Esophagus muscularis mucosa (tissue), 4 donors: ENCODE data around the gene SPAG16. TPM values are rescaled to one million over a fixed set of nuclear protein-coding genes. Genes with fewer than 3 reads are reported as not detected.

ENCODE experiments used
- DNase-seq: peaks from one replicate; pipeline ENCODE4 v3.0.0-alpha.2; 2017; ENCODE audit errors: extremely low spot score
- H3K27ac ChIP-seq, 4 donors: fragments of 200-600 bp; sonication (generic); replicated peaks in 1 of 4; 1 replicate in 3 of 4; 2 replicates in 1 of 4; pipeline ENCODE4 v1.5.1; 2016 to 2019; ENCODE audit warnings: mild to moderate bottlenecking in 1 of 4
- H3K27me3 ChIP-seq, 4 donors: fragments of 200-600 bp; sonication (generic); one replicate each; pipeline versions ENCODE4 v1.5.1 to v1.6.0; 2016 to 2019
- H3K36me3 ChIP-seq, 4 donors: fragments of 200-600 bp; sonication (generic); one replicate each; pipeline ENCODE4 v1.5.1; 2016 to 2019
- H3K4me1 ChIP-seq, 4 donors: fragments of 200-600 bp; sonication (generic); one replicate each; pipeline ENCODE4 v1.5.1; 2016 to 2019
- H3K4me3 ChIP-seq, 4 donors: fragments of 200-600 bp; sonication (generic); 1 replicate in 2 of 4; 2 replicates in 2 of 4; pipeline ENCODE4 v1.5.1; 2016 to 2019; ENCODE audit warnings: mild to moderate bottlenecking in 4 of 4, moderate library complexity in 1 of 4
- H3K9me3 ChIP-seq, 4 donors: fragments of 200-600 bp; sonication (generic); 1 replicate in 3 of 4; 2 replicates in 1 of 4; pipeline ENCODE4 v1.5.1; 2016 to 2019
- CTCF ChIP-seq, 3 experiments: fragments of 200-600 bp in 2 of 3; fragments of 450-650 bp in 1 of 3; sonication (generic) in 2 of 3; IDR thresholded peaks; one replicate each; pipeline ENCODE4 v1.5.1; 2017 to 2019; ENCODE audit warnings: antibody characterized with exemption in 3 of 3, mild to moderate bottlenecking in 2 of 3, moderate library complexity in 1 of 3
- EP300 ChIP-seq: sonication (generic); formaldehyde crosslinking; IDR thresholded peaks from one replicate; pipeline ENCODE4 v1.6.1; 2017; ENCODE audit warnings: antibody characterized with exemption
- POLR2A ChIP-seq: fragments of 450-650 bp; IDR thresholded peaks from one replicate; pipeline ENCODE4 v1.6.1; 2017; ENCODE audit warnings: antibody characterized with exemption, moderate library complexity, mild to moderate bottlenecking, low read depth
- POLR2AphosphoS5 ChIP-seq, 2 donors: sonication (generic); formaldehyde crosslinking; IDR thresholded peaks; one replicate each; pipeline ENCODE4 v1.6.1; 2017; ENCODE audit warnings: antibody characterized with exemption in 2 of 2
- WGBS: methylation state at CpG from one replicate; pipeline ENCODE4 v1.1.5; 2018; 5-methylcytosine and 5-hydroxymethylcytosine counted together
- intact Hi-C: fragments of 100-400 bp; cut with DNase I; formaldehyde crosslinking; loops from one replicate; pipeline ENCODE4 v1.15.1; 2023
- total RNA-seq, 4 donors: library from RNA; depleted of rRNA; stranded (reverse); fragments of >200 nt; gene quantifications; one replicate each; pipeline versions ENCODE4 v1.1.0 to v1.2.1, GENCODE V29; 2016

SPAG16 gene
- total RNA-seq, 4 donors from 2014 or later: 26.8 to 36.1 (median 31.0) TPM

GRCh38 chr2:213722565-213722964 is 438.3 kb downstream of the SPAG16 start:
- Histone ChIP-seq H3K27me3 (no peaks in the 10 kb centered on the region), H3K4me1 (no peaks in the 10 kb centered on the region), H3K36me3 (no peaks in the 10 kb centered on the region), H3K27ac (no peak overlapping the region), H3K4me3 (no peak overlapping the region), H3K9me3 (no peaks in the 10 kb centered on the region)
- TF ChIP-seq EP300: no peak
- TF ChIP-seq CTCF (IDR thresholded peaks at IDR 0.05): no peak
- no peak for TF ChIP-seq POLR2AphosphoS5 (IDR thresholded peaks at IDR 0.05)
- TF ChIP-seq POLR2A: no peak
- 93% methylated on average over 1 of the region's 1 CpG for WGBS
- intact Hi-C loops: no loop called here
- DNase-seq: no peak

- WGBS: 87% methylated on average over 2 of the region's 2 CpGs
- Histone ChIP-seq H3K4me1 (no peaks in the 10 kb centered on the region), H3K4me3 (no peak overlapping the region), H3K27ac (no peak overlapping the region), H3K27me3 (no peaks in the 10 kb centered on the region), H3K9me3 (no peaks in the 10 kb centered on the region), H3K36me3 (no peaks in the 10 kb centered on the region)
- no peak for TF ChIP-seq CTCF (IDR thresholded peaks at IDR 0.05)
- DNase-seq: no peak
- intact Hi-C loops: no loop called here
Observed at GRCh38 chr2:213723041-213723560, 438.8 kb downstream of the SPAG16 start.

- intact Hi-C loops: no loop called here
- Histone ChIP-seq H3K27ac (no peak overlapping the region), H3K4me3 (no peak overlapping the region), H3K27me3 (no peaks in the 10 kb centered on the region), H3K36me3 (no peaks in the 10 kb centered on the region), H3K4me1 (no peaks in the 10 kb centered on the region), H3K9me3 (no peaks in the 10 kb centered on the region)
- TF ChIP-seq CTCF (IDR thresholded peaks at IDR 0.05) (no peak), POLR2AphosphoS5 (IDR thresholded peaks at IDR 0.05) (no peak), POLR2A (no peak), EP300 (no peak)
- DNase-seq: no peak
- WGBS: 20% methylated on average over 1 of the region's 1 CpG
Observed at GRCh38 chr2:213723707-213724106, 439.4 kb downstream of the SPAG16 start.

- Histone ChIP-seq H3K9me3 (no peaks in the 10 kb centered on the region), H3K4me3 (no peak overlapping the region), H3K4me1 (no peaks in the 10 kb centered on the region), H3K27ac (no peak overlapping the region), H3K27me3 (no peaks in the 10 kb centered on the region), H3K36me3 (no peaks in the 10 kb centered on the region)
- TF ChIP-seq EP300 (no peak), POLR2AphosphoS5 (IDR thresholded peaks at IDR 0.05) (no peak), CTCF (IDR thresholded peaks at IDR 0.05) (no peak), POLR2A (no peak)
- intact Hi-C loops: no loop called here
- 100% methylated on average over 1 of the region's 1 CpG for WGBS
- no peak for DNase-seq
Observed at GRCh38 chr2:213726101-213726500, 441.8 kb downstream of the SPAG16 start.

GRCh38 chr2:213733893-213734292 is 449.6 kb downstream of the SPAG16 start:
- H3K4me3 ChIP-seq: no peak overlapping the region
- no peak for TF ChIP-seq POLR2A
- no peak for TF ChIP-seq CTCF (IDR thresholded peaks at IDR 0.05)
- no peak for TF ChIP-seq EP300
- TF ChIP-seq POLR2AphosphoS5 (IDR thresholded peaks at IDR 0.05): no peak
- H3K27ac ChIP-seq: no peak overlapping the region
- H3K4me1 ChIP-seq: no peaks in the 10 kb centered on the region
- no peak for DNase-seq
- H3K36me3 ChIP-seq: no peaks in the 10 kb centered on the region
- intact Hi-C loops: no loop called here
- H3K27me3 ChIP-seq: no peaks in the 10 kb centered on the region
- no peaks in the 10 kb centered on the region for H3K9me3 ChIP-seq
- 83% methylated on average over 3 of the region's 3 CpGs for WGBS
